HG03521 (cell line): ENCODE data around the gene SHROOM1.
"Not testable (repeated sequence)": the region's sequence is repeated elsewhere in the genome, so short reads cannot be mapped to it uniquely, and the experiment has no call there.

Source experiments
- ATAC-seq: cut with Tn5 transposase; IDR thresholded peaks from one replicate; pipeline ENCODE4 v1.9.1; 2021; ENCODE audit warnings: mild to moderate bottlenecking, moderate library complexity; ENCODE audit not compliant: unreplicated experiment

Gene SHROOM1

GRCh38 chr5:132812123-132812765 is 18.2 kb downstream of the SHROOM1 start:
- no peak for ATAC-seq

GRCh38 chr5:132810605-132811004 is 19.8 kb downstream of the SHROOM1 start:
- ATAC-seq = no peak

- ATAC-seq = no peak
These were observed 21.6 kb downstream of the SHROOM1 start for GRCh38 chr5:132808866-132809265.

GRCh38 chr5:132808448-132808847 is 22.0 kb downstream of the SHROOM1 start:
- ATAC-seq = no peak

- ATAC-seq = no peak
These were observed 23.1 kb downstream of the SHROOM1 start for GRCh38 chr5:132807163-132807838.

- not testable (repeated sequence) for ATAC-seq
These were observed 23.7 kb downstream of the SHROOM1 start for GRCh38 chr5:132806804-132807162.

- ATAC-seq = not testable (repeated sequence)
These were observed 24.6 kb downstream of the SHROOM1 start for GRCh38 chr5:132805872-132806271.

GRCh38 chr5:132804219-132804618 is 26.2 kb downstream of the SHROOM1 start:
- not testable (repeated sequence) for ATAC-seq

- ATAC-seq = not testable (repeated sequence)
These were observed 27.8 kb downstream of the SHROOM1 start for GRCh38 chr5:132802685-132803066.

- no peak for ATAC-seq
These were observed 28.3 kb downstream of the SHROOM1 start for GRCh38 chr5:132802044-132802684.

- no peak for ATAC-seq
These were observed 29.9 kb downstream of the SHROOM1 start for GRCh38 chr5:132800545-132800944.

GRCh38 chr5:132799392-132799791 is 31.1 kb downstream of the SHROOM1 start:
- no peak for ATAC-seq

- no peak for ATAC-seq
These were observed 32.8 kb downstream of the SHROOM1 start for GRCh38 chr5:132797651-132798050.

GRCh38 chr5:132791026-132791425 is 39.4 kb downstream of the SHROOM1 start:
- ATAC-seq = no peak

GRCh38 chr5:132790201-132790865 is 40.1 kb downstream of the SHROOM1 start:
- ATAC-seq = no peak

- ATAC-seq = no peak
These were observed 41.2 kb downstream of the SHROOM1 start for GRCh38 chr5:132788990-132789886.

- no peak for ATAC-seq
These were observed 41.9 kb downstream of the SHROOM1 start for GRCh38 chr5:132788508-132788907.

- ATAC-seq = no peak
These were observed 43.4 kb downstream of the SHROOM1 start for GRCh38 chr5:132787076-132787475.

- ATAC-seq = no peak
These were observed 44.6 kb downstream of the SHROOM1 start for GRCh38 chr5:132785864-132786263.

- no peak for ATAC-seq
These were observed 45.1 kb downstream of the SHROOM1 start for GRCh38 chr5:132785365-132785764.

GRCh38 chr5:132782101-132782500 is 48.3 kb downstream of the SHROOM1 start:
- no peak for ATAC-seq
